Measurements from ENCODE around the gene STAB2. TPM values are rescaled to one million over a fixed set of nuclear protein-coding genes. Genes with fewer than 3 reads are reported as not detected.

Gene STAB2
- total RNA-seq, 1 donor from 2014 or later = not detected

Other genes with a start within 250 kb of the STAB2 start
- not detected for gene C12orf42, start 91.3 kb upstream of the STAB2 start, total RNA-seq